ENCODE data around the gene SLC46A2. TPM values are rescaled to one million over a fixed set of nuclear protein-coding genes. Genes with fewer than 3 reads are reported as not detected.

The SLC46A2 gene
- total RNA-seq, 1 donor from 2014 or later = not detected

DNA sequence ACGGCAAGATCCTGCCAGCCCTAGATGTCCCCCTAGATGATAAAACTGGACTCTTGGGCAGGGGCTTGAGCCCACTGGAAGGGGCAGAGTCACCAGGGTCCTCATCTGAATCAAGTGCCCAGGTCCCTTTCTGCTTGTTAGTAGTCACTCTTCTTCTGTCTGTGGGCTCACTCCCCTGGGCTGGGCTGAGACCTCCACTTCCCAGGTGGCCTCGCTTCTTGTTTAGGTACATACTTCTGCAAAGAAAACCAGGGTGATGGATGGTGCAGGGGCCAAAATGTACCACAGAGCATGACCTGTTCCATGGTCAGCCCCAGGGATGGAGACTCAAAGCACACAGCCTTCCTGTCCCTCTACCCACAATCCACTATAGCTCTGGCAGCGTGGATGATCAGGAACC lies 845 bp upstream of the SLC46A2 start:
- H3K27ac ChIP-seq (ENCODE audit: low read depth, low read length) = no peak overlapping the region
- H3K9me3 Mint-ChIP-seq (ENCODE audit: unreplicated experiment) = peaks cover 3% of the 10 kb centered on the region
- H3K27me3 ChIP-seq (ENCODE audit: insufficient read depth, low read length) = peaks cover 8% of the 10 kb centered on the region
- H3K27ac Mint-ChIP-seq (ENCODE audit: unreplicated experiment) = no peak overlapping the region
- H2AFZ ChIP-seq (ENCODE audit: low read depth, low read length) = no peak overlapping the region
- no peak for DNase-seq (ENCODE audit: low read depth)
- no peak overlapping the region for H3K4me3 Mint-ChIP-seq (ENCODE audit: unreplicated experiment)
- TF ChIP-seq, protein P1, sequence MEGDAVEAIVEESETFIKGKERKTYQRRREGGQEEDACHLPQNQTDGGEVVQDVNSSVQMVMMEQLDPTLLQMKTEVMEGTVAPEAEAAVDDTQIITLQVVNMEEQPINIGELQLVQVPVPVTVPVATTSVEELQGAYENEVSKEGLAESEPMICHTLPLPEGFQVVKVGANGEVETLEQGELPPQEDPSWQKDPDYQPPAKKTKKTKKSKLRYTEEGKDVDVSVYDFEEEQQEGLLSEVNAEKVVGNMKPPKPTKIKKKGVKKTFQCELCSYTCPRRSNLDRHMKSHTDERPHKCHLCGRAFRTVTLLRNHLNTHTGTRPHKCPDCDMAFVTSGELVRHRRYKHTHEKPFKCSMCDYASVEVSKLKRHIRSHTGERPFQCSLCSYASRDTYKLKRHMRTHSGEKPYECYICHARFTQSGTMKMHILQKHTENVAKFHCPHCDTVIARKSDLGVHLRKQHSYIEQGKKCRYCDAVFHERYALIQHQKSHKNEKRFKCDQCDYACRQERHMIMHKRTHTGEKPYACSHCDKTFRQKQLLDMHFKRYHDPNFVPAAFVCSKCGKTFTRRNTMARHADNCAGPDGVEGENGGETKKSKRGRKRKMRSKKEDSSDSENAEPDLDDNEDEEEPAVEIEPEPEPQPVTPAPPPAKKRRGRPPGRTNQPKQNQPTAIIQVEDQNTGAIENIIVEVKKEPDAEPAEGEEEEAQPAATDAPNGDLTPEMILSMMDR (IDR thresholded peaks at IDR 0.05; ENCODE audit: insufficient read depth, low read depth, low read length) = no peak
- TF ChIP-seq EZH2 (IDR thresholded peaks at IDR 0.05; ENCODE audit: insufficient read depth, low read length) = no peak
- H3K4me1 ChIP-seq (ENCODE audit: insufficient read depth, low read length) = peaks cover 2% of the 10 kb centered on the region
- H3K79me2 ChIP-seq (ENCODE audit: insufficient read depth, low read length) = no peaks in the 10 kb centered on the region
- H3K4me2 ChIP-seq (ENCODE audit: low read length) = no peak overlapping the region
- H3K4me1 Mint-ChIP-seq (ENCODE audit: low read depth, unreplicated experiment) = peaks cover 8% of the 10 kb centered on the region
- H3K36me3 ChIP-seq (ENCODE audit: insufficient read depth, low read length) = no peaks in the 10 kb centered on the region
- no peak overlapping the region for H3K9ac ChIP-seq (ENCODE audit: low read length)
- H3K4me3 ChIP-seq (ENCODE audit: insufficient read depth, low read depth, low read length) = no peak overlapping the region
- no peak for FAIRE-seq
- peaks cover 5% of the 10 kb centered on the region for H3K36me3 Mint-ChIP-seq (ENCODE audit: low read depth, unreplicated experiment)
- peaks cover 17% of the 10 kb centered on the region for H3K27me3 Mint-ChIP-seq (ENCODE audit: low read depth, unreplicated experiment)
- H4K20me1 ChIP-seq (ENCODE audit: insufficient read depth, low read length) = no peaks in the 10 kb centered on the region
- H3K9me3 ChIP-seq (ENCODE audit: insufficient read depth, low read depth, low read length) = no peaks in the 10 kb centered on the region

GRCh38 chr9:112887381-112887780 lies 3.3 kb downstream of the SLC46A2 start:
- no peak overlapping the region for H2AFZ ChIP-seq (ENCODE audit: low read depth, low read length)
- H3K4me2 ChIP-seq (ENCODE audit: low read length) = no peak overlapping the region
- peaks cover 8% of the 10 kb centered on the region for H3K27me3 ChIP-seq (ENCODE audit: insufficient read depth, low read length)
- TF ChIP-seq, protein P1 (IDR thresholded peaks at IDR 0.05; ENCODE audit: insufficient read depth, low read depth, low read length) = no peak
- TF ChIP-seq EZH2 (IDR thresholded peaks at IDR 0.05; ENCODE audit: insufficient read depth, low read length) = no peak
- H4K20me1 ChIP-seq (ENCODE audit: insufficient read depth, low read length) = no peaks in the 10 kb centered on the region
- H3K79me2 ChIP-seq (ENCODE audit: insufficient read depth, low read length) = no peaks in the 10 kb centered on the region
- Mint-ChIP-seq H3K4me3 (ENCODE audit: unreplicated experiment) (no peak overlapping the region), H3K27me3 (ENCODE audit: low read depth, unreplicated experiment) (peaks cover 17% of the 10 kb centered on the region), H3K4me1 (ENCODE audit: low read depth, unreplicated experiment) (peaks cover 6% of the 10 kb centered on the region), H3K27ac (ENCODE audit: unreplicated experiment) (no peak overlapping the region), H3K36me3 (ENCODE audit: low read depth, unreplicated experiment) (peaks cover 5% of the 10 kb centered on the region), H3K9me3 (ENCODE audit: unreplicated experiment) (peaks cover 5% of the 10 kb centered on the region)
- no peak overlapping the region for H3K9ac ChIP-seq (ENCODE audit: low read length)
- DNase-seq (ENCODE audit: low read depth) = no peak
- H3K9me3 ChIP-seq (ENCODE audit: insufficient read depth, low read depth, low read length) = no peaks in the 10 kb centered on the region
- no peak overlapping the region for H3K4me3 ChIP-seq (ENCODE audit: insufficient read depth, low read depth, low read length)
- H3K36me3 ChIP-seq (ENCODE audit: insufficient read depth, low read length) = no peaks in the 10 kb centered on the region
- no peak for FAIRE-seq
- no peak overlapping the region for H3K27ac ChIP-seq (ENCODE audit: low read depth, low read length)
- peaks cover 10% of the 10 kb centered on the region for H3K4me1 ChIP-seq (ENCODE audit: insufficient read depth, low read length)

- no peaks in the 10 kb centered on the region for H3K9me3 ChIP-seq (ENCODE audit: insufficient read depth, low read depth, low read length)
- H3K4me1 ChIP-seq (ENCODE audit: insufficient read depth, low read length) = peaks cover 14% of the 10 kb centered on the region
- H3K79me2 ChIP-seq (ENCODE audit: insufficient read depth, low read length) = no peaks in the 10 kb centered on the region
- no peaks in the 10 kb centered on the region for H4K20me1 ChIP-seq (ENCODE audit: insufficient read depth, low read length)
- Mint-ChIP-seq H3K4me1 (ENCODE audit: low read depth, unreplicated experiment) (peaks cover 11% of the 10 kb centered on the region), H3K4me3 (ENCODE audit: unreplicated experiment) (no peak overlapping the region), H3K27ac (ENCODE audit: unreplicated experiment) (no peak overlapping the region), H3K36me3 (ENCODE audit: low read depth, unreplicated experiment) (peaks cover 9% of the 10 kb centered on the region), H3K27me3 (ENCODE audit: low read depth, unreplicated experiment) (peaks cover 9% of the 10 kb centered on the region), H3K9me3 (ENCODE audit: unreplicated experiment) (peaks cover 5% of the 10 kb centered on the region)
- no peak overlapping the region for H3K9ac ChIP-seq (ENCODE audit: low read length)
- no peak overlapping the region for H3K27ac ChIP-seq (ENCODE audit: low read depth, low read length)
- H3K36me3 ChIP-seq (ENCODE audit: insufficient read depth, low read length) = no peaks in the 10 kb centered on the region
- H3K4me3 ChIP-seq (ENCODE audit: insufficient read depth, low read depth, low read length) = no peak overlapping the region
- H3K4me2 ChIP-seq (ENCODE audit: low read length) = no peak overlapping the region
- FAIRE-seq (no peak), DNase-seq (ENCODE audit: low read depth) (no peak)
- no peak for TF ChIP-seq EZH2 (IDR thresholded peaks at IDR 0.05; ENCODE audit: insufficient read depth, low read length)
- TF ChIP-seq, protein P1 (IDR thresholded peaks at IDR 0.05; ENCODE audit: insufficient read depth, low read depth, low read length) = no peak
- no peak overlapping the region for H2AFZ ChIP-seq (ENCODE audit: low read depth, low read length)
- H3K27me3 ChIP-seq (ENCODE audit: insufficient read depth, low read length) = peaks cover 8% of the 10 kb centered on the region
These were observed 4.3 kb downstream of the SLC46A2 start for GRCh38 chr9:112886351-112886750.
